ENCODE results near the gene TDRD1. TPM values are rescaled to one million over a fixed set of nuclear protein-coding genes. Genes with fewer than 3 reads are reported as not detected.

The TDRD1 gene
- total RNA-seq, 2 experiments from 2014 or later, result 0.05 to 0.16 TPM

GRCh38 chr10:114257498-114257897 lies 78.3 kb downstream of the TDRD1 start:
- ChIA-PET POLR2A (no interaction called here), CTCF (interaction anchor here (0.8 kb wide), 1 partner anchor 17 kb away, joined by 3 read pairs; no protein-coding TSS in a partner anchor)
- H3K4me1 Mint-ChIP-seq (ENCODE audit: low read depth), result peaks cover 7% of the 10 kb centered on the region
- DNase-seq (no peak), ATAC-seq (no peak)
- no peaks in the 10 kb centered on the region for H3K9me3 Mint-ChIP-seq
- H3K36me3 Mint-ChIP-seq (ENCODE audit: low read depth), result no peaks in the 10 kb centered on the region
- no peak overlapping the region for H3K27ac Mint-ChIP-seq
- intact Hi-C loops (cut with micrococcal nuclease), result no loop called here
- H3K27me3 Mint-ChIP-seq, result peaks cover 1% of the 10 kb centered on the region
- TF ChIP-seq CTCF (IDR thresholded peaks at IDR 0.05), result no peak
- H3K4me3 Mint-ChIP-seq, result no peak overlapping the region

GRCh38 chr10:114258274-114258840 lies 79.2 kb downstream of the TDRD1 start:
- ATAC-seq, result no peak
- intact Hi-C loops (cut with micrococcal nuclease), result no loop called here
- no peaks in the 10 kb centered on the region for H3K36me3 Mint-ChIP-seq (ENCODE audit: low read depth)
- ChIA-PET POLR2A (no interaction called here), CTCF (interaction anchor here (0.7 to 0.8 kb wide), 2 partner anchors 16 to 45 kb away, joined by 3 read pairs; no protein-coding TSS in a partner anchor)
- H3K4me1 Mint-ChIP-seq (ENCODE audit: low read depth), result peaks cover 7% of the 10 kb centered on the region
- no peak for DNase-seq
- peaks cover 1% of the 10 kb centered on the region for H3K27me3 Mint-ChIP-seq
- H3K9me3 Mint-ChIP-seq, result no peaks in the 10 kb centered on the region
- no peak for TF ChIP-seq CTCF (IDR thresholded peaks at IDR 0.05)
- H3K4me3 Mint-ChIP-seq, result no peak overlapping the region
- no peak overlapping the region for H3K27ac Mint-ChIP-seq

- intact Hi-C loops (cut with micrococcal nuclease), result no loop called here
- Mint-ChIP-seq H3K27me3 (no peaks in the 10 kb centered on the region), H3K36me3 (ENCODE audit: low read depth) (no peaks in the 10 kb centered on the region), H3K27ac (no peak overlapping the region), H3K4me1 (ENCODE audit: low read depth) (peaks cover 7% of the 10 kb centered on the region), H3K4me3 (no peak overlapping the region), H3K9me3 (no peaks in the 10 kb centered on the region)
- ATAC-seq (no peak), DNase-seq (no peak)
- no peak for TF ChIP-seq CTCF (IDR thresholded peaks at IDR 0.05)
- ChIA-PET CTCF (no interaction called here), POLR2A (no interaction called here)
These were observed 80.7 kb downstream of the TDRD1 start for GRCh38 chr10:114259824-114260223.

GRCh38 chr10:114260366-114260765 lies 81.2 kb downstream of the TDRD1 start:
- CTCF ChIA-PET, result no interaction called here
- Mint-ChIP-seq H3K4me1 (ENCODE audit: low read depth) (peaks cover 7% of the 10 kb centered on the region), H3K9me3 (no peaks in the 10 kb centered on the region), H3K27ac (no peak overlapping the region), H3K4me3 (no peak overlapping the region), H3K36me3 (ENCODE audit: low read depth) (no peaks in the 10 kb centered on the region), H3K27me3 (no peaks in the 10 kb centered on the region)
- ATAC-seq (no peak), DNase-seq (no peak)
- POLR2A ChIA-PET, result no interaction called here
- TF ChIP-seq CTCF (IDR thresholded peaks at IDR 0.05), result no peak
- intact Hi-C loops (cut with micrococcal nuclease), result no loop called here

GRCh38 chr10:114261076-114261475 lies 81.9 kb downstream of the TDRD1 start:
- DNase-seq (no peak), ATAC-seq (no peak)
- Mint-ChIP-seq H3K27me3 (no peaks in the 10 kb centered on the region), H3K4me3 (no peak overlapping the region), H3K4me1 (ENCODE audit: low read depth) (peaks cover 7% of the 10 kb centered on the region), H3K36me3 (ENCODE audit: low read depth) (no peaks in the 10 kb centered on the region), H3K27ac (no peak overlapping the region), H3K9me3 (no peaks in the 10 kb centered on the region)
- CTCF ChIA-PET, result no interaction called here
- POLR2A ChIA-PET, result no interaction called here
- intact Hi-C loops (cut with micrococcal nuclease), result no loop called here
- no peak for TF ChIP-seq CTCF (IDR thresholded peaks at IDR 0.05)
